NCI-H446 (cell line): ENCODE results near the gene CHAF1B.

Source experiments
- DNase-seq, 2 experiments: peaks; one replicate each; lab custom pipeline; 2025; lab: John Stamatoyannopoulos, UW

CHAF1B gene

GRCh38 chr21:36428761-36429432 is 43.7 kb downstream of the CHAF1B start:
- no peak for DNase-seq

- DNase-seq, result no peak
Measured at GRCh38 chr21:36429947-36430546, 44.9 kb downstream of the CHAF1B start.

- no peak for DNase-seq
Measured at GRCh38 chr21:36430841-36431240, 45.6 kb downstream of the CHAF1B start.

GRCh38 chr21:36431252-36431651 is 46.1 kb downstream of the CHAF1B start:
- DNase-seq, result no peak

- DNase-seq, result no peak
Measured at GRCh38 chr21:36433059-36433709, 48.0 kb downstream of the CHAF1B start.

GRCh38 chr21:36434144-36434543 is 49.0 kb downstream of the CHAF1B start:
- no peak for DNase-seq

GRCh38 chr21:36436829-36437744 is 51.9 kb downstream of the CHAF1B start:
- DNase-seq, result no peak

- DNase-seq, result no peak
Measured at GRCh38 chr21:36437745-36438128, 52.5 kb downstream of the CHAF1B start.

GRCh38 chr21:36441715-36442114 is 56.5 kb downstream of the CHAF1B start:
- DNase-seq, result no peak

GRCh38 chr21:36446301-36446700 is 61.1 kb downstream of the CHAF1B start:
- DNase-seq, result no peak

- no peak for DNase-seq
Measured at GRCh38 chr21:36450511-36450910, 65.3 kb downstream of the CHAF1B start.

GRCh38 chr21:36451506-36451905 is 66.3 kb downstream of the CHAF1B start:
- no peak for DNase-seq

- DNase-seq, result no peak
Measured at GRCh38 chr21:36452281-36452825, 67.2 kb downstream of the CHAF1B start.

GRCh38 chr21:36454093-36454531 is 68.9 kb downstream of the CHAF1B start:
- no peak for DNase-seq

- no peak for DNase-seq
Measured at GRCh38 chr21:36454706-36455105, 69.5 kb downstream of the CHAF1B start.

- no peak for DNase-seq
Measured at GRCh38 chr21:36456729-36457414, 71.7 kb downstream of the CHAF1B start.

GRCh38 chr21:36459098-36459497 is 73.9 kb downstream of the CHAF1B start:
- no peak for DNase-seq

GRCh38 chr21:36460866-36461265 is 75.7 kb downstream of the CHAF1B start:
- no peak for DNase-seq

- DNase-seq, result no peak
Measured at GRCh38 chr21:36461277-36461917, 76.2 kb downstream of the CHAF1B start.

- DNase-seq, result no peak
Measured at GRCh38 chr21:36461918-36462486, 76.8 kb downstream of the CHAF1B start.

- no peak for DNase-seq
Measured at GRCh38 chr21:36463204-36463603, 78.0 kb downstream of the CHAF1B start.
